ENCODE measurements around the gene DMRTB1. TPM values are rescaled to one million over a fixed set of nuclear protein-coding genes. Genes with fewer than 3 reads are reported as not detected.

The DMRTB1 gene
- not detected for total RNA-seq
- long read RNA-seq, result 0 reads

DNA sequence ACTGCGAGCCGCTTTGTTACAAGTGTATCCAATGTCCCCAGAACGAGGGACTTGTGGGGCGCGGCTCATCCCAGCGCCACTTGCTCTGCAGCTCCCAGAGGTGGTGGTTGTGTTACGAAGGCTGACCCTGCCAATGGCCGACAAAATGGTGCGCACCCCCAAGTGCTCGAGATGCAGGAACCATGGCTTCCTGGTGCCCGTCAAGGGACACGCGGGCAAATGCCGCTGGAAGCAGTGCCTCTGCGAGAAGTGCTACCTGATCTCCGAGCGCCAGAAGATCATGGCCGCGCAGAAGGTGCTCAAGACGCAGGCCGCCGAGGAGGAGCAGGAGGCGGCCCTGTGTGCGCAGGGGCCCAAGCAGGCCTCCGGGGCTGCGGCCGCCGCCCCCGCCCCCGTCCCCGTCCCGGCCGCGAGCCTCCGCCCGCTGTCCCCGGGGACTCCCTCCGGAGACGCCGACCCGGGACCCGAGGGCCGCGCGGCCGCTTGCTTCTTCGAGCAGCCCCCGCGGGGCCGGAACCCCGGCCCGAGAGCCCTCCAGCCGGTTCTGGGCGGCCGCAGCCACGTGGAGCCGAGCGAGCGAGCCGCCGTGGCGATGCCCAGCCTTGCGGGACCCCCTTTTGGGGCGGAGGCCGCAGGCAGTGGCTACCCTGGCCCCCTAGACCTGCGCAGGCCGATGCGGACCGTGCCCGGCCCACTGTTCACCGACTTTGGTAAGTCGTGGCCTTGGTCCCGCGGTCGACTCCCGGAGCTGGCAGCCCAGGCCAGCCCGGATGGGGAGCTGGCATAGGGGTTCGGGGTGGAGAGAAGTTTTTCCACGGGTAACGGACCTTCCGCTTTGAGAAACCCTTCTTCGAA lies at the start of gene DMRTB1:
Gene DMRTB1, plus strand, starts transcription at position 79 of the 855 bp plus-strand sequence. Its CDS starts 55 bp downstream, at position 134.
- H3K36me3 ChIP-seq, result no peaks in the 10 kb centered on the region
- no peaks in the 10 kb centered on the region for H3K9me3 ChIP-seq
- no peaks in the 10 kb centered on the region for H3K27me3 ChIP-seq
- no peak for DNase-seq
- 88% methylated on average over 15 of the region's 82 CpGs for WGBS (ENCODE audit: insufficient coverage, low coverage, low lambda C conversion rate, missing lambda C conversion rate)
- H3K27ac ChIP-seq, result no peak within 1 kb of the TSS
- no peak within 1 kb of the TSS for H3K4me3 ChIP-seq
- intact Hi-C loops (cut with DNase I), result no loop called here
- no peaks in the 10 kb centered on the region for H3K4me1 ChIP-seq
- TF ChIP-seq, protein P1, sequence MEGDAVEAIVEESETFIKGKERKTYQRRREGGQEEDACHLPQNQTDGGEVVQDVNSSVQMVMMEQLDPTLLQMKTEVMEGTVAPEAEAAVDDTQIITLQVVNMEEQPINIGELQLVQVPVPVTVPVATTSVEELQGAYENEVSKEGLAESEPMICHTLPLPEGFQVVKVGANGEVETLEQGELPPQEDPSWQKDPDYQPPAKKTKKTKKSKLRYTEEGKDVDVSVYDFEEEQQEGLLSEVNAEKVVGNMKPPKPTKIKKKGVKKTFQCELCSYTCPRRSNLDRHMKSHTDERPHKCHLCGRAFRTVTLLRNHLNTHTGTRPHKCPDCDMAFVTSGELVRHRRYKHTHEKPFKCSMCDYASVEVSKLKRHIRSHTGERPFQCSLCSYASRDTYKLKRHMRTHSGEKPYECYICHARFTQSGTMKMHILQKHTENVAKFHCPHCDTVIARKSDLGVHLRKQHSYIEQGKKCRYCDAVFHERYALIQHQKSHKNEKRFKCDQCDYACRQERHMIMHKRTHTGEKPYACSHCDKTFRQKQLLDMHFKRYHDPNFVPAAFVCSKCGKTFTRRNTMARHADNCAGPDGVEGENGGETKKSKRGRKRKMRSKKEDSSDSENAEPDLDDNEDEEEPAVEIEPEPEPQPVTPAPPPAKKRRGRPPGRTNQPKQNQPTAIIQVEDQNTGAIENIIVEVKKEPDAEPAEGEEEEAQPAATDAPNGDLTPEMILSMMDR (IDR thresholded peaks at IDR 0.05), result no peak
- TF ChIP-seq POLR2A (IDR thresholded peaks at IDR 0.05), result no peak
- no peak for ATAC-seq

GRCh38 chr1:53409695-53410094 lies 49.5 kb upstream of the DMRTB1 start:
- Histone ChIP-seq H3K4me3 (no peak overlapping the region), H3K27ac (no peak overlapping the region), H3K4me1 (no peaks in the 10 kb centered on the region), H3K36me3 (no peaks in the 10 kb centered on the region), H3K9me3 (no peaks in the 10 kb centered on the region), H3K27me3 (no peaks in the 10 kb centered on the region)
- WGBS (ENCODE audit: insufficient coverage, low coverage, low lambda C conversion rate, missing lambda C conversion rate), result no CpG with 5 or more reads among the region's 6 CpGs
- ATAC-seq, result no peak
- no peak for TF ChIP-seq POLR2A (IDR thresholded peaks at IDR 0.05)
- TF ChIP-seq, protein P1 (IDR thresholded peaks at IDR 0.05), result no peak
- intact Hi-C loops (cut with DNase I), result no loop called here
- DNase-seq, result no peak

GRCh38 chr1:53410100-53410541 lies 49.1 kb upstream of the DMRTB1 start:
- H3K27ac ChIP-seq, result no peak overlapping the region
- intact Hi-C loops (cut with DNase I), result no loop called here
- WGBS (ENCODE audit: insufficient coverage, low coverage, low lambda C conversion rate, missing lambda C conversion rate), result 45% methylated on average over 6 of the region's 12 CpGs
- no peaks in the 10 kb centered on the region for H3K9me3 ChIP-seq
- ATAC-seq, result no peak
- H3K4me3 ChIP-seq, result no peak overlapping the region
- H3K36me3 ChIP-seq, result no peaks in the 10 kb centered on the region
- no peak for DNase-seq
- no peaks in the 10 kb centered on the region for H3K27me3 ChIP-seq
- TF ChIP-seq, protein P1 (IDR thresholded peaks at IDR 0.05), result no peak
- TF ChIP-seq POLR2A (IDR thresholded peaks at IDR 0.05), result no peak
- H3K4me1 ChIP-seq, result no peaks in the 10 kb centered on the region

- ATAC-seq (no peak), DNase-seq (no peak)
- no peaks in the 10 kb centered on the region for H3K36me3 ChIP-seq
- H3K4me3 ChIP-seq, result no peak overlapping the region
- no peak for TF ChIP-seq POLR2A (IDR thresholded peaks at IDR 0.05)
- TF ChIP-seq, protein P1 (IDR thresholded peaks at IDR 0.05), result no peak
- 92% methylated on average over 8 of the region's 8 CpGs for WGBS (ENCODE audit: insufficient coverage, low coverage, low lambda C conversion rate, missing lambda C conversion rate)
- no peaks in the 10 kb centered on the region for H3K9me3 ChIP-seq
- intact Hi-C loops (cut with DNase I), result no loop called here
- no peak overlapping the region for H3K27ac ChIP-seq
- H3K4me1 ChIP-seq, result no peaks in the 10 kb centered on the region
- no peaks in the 10 kb centered on the region for H3K27me3 ChIP-seq
Measured at GRCh38 chr1:53410701-53411100, 48.5 kb upstream of the DMRTB1 start.

Data from right lobe of liver (tissue), 6 donors.